ENCODE results near the gene RMDN2. TPM values are rescaled to one million over a fixed set of nuclear protein-coding genes. Genes with fewer than 3 reads are reported as not detected.

RMDN2 gene
- total RNA-seq, 2 donors from 2014 or later: 3.7 to 7.4 TPM

GRCh38 chr2:38060236-38061018 lies 135.3 kb downstream of the RMDN2 start:
- Histone ChIP-seq H3K4me1 (ENCODE audit: control insufficient read depth in 1 of 2, low read depth in 2 of 2) (no peaks in the 10 kb centered on the region), H3K4me3 (no peak overlapping the region), H3K27me3 (replicated peaks; ENCODE audit: insufficient read depth) (no peaks in the 10 kb centered on the region), H3K36me3 (no peaks in the 10 kb centered on the region), H3K9me3 (no peaks in the 10 kb centered on the region), H3K27ac (no peak overlapping the region)
- DNase-seq (ENCODE audit: low spot score) (no peak), ATAC-seq (ENCODE audit: insufficient number of reproducible peaks, low FRiP score, low read depth) (no peak)
- TF ChIP-seq CTCF (IDR thresholded peaks at IDR 0.05): no peak

- Histone ChIP-seq H3K4me1 (ENCODE audit: control insufficient read depth in 1 of 2, low read depth in 2 of 2) (no peaks in the 10 kb centered on the region), H3K36me3 (no peaks in the 10 kb centered on the region), H3K27me3 (replicated peaks; ENCODE audit: insufficient read depth) (no peaks in the 10 kb centered on the region), H3K4me3 (no peak overlapping the region), H3K27ac (no peak overlapping the region), H3K9me3 (no peaks in the 10 kb centered on the region)
- no peak for TF ChIP-seq CTCF (IDR thresholded peaks at IDR 0.05)
- DNase-seq (ENCODE audit: low spot score): no peak
- ATAC-seq (ENCODE audit: insufficient number of reproducible peaks, low FRiP score, low read depth): no peak
Measured at GRCh38 chr2:38064801-38065501, 139.9 kb downstream of the RMDN2 start.

GRCh38 chr2:38065502-38066135 lies 140.5 kb downstream of the RMDN2 start:
- no peaks in the 10 kb centered on the region for H3K36me3 ChIP-seq
- ATAC-seq (ENCODE audit: insufficient number of reproducible peaks, low FRiP score, low read depth) (no peak), DNase-seq (ENCODE audit: low spot score) (no peak)
- H3K9me3 ChIP-seq: no peaks in the 10 kb centered on the region
- H3K4me3 ChIP-seq: no peak overlapping the region
- no peak for TF ChIP-seq CTCF (IDR thresholded peaks at IDR 0.05)
- H3K4me1 ChIP-seq (ENCODE audit: control insufficient read depth in 1 of 2, low read depth in 2 of 2): no peaks in the 10 kb centered on the region
- no peaks in the 10 kb centered on the region for H3K27me3 ChIP-seq (replicated peaks; ENCODE audit: insufficient read depth)
- no peak overlapping the region for H3K27ac ChIP-seq

- H3K4me3 ChIP-seq: no peak overlapping the region
- ATAC-seq (ENCODE audit: insufficient number of reproducible peaks, low FRiP score, low read depth) (no peak), DNase-seq (ENCODE audit: low spot score) (no peak)
- H3K27me3 ChIP-seq (replicated peaks; ENCODE audit: insufficient read depth): no peaks in the 10 kb centered on the region
- no peaks in the 10 kb centered on the region for H3K4me1 ChIP-seq (ENCODE audit: control insufficient read depth in 1 of 2, low read depth in 2 of 2)
- no peak overlapping the region for H3K27ac ChIP-seq
- H3K36me3 ChIP-seq: no peaks in the 10 kb centered on the region
- H3K9me3 ChIP-seq: no peaks in the 10 kb centered on the region
- no peak for TF ChIP-seq CTCF (IDR thresholded peaks at IDR 0.05)
Measured at GRCh38 chr2:38066421-38067115, 141.5 kb downstream of the RMDN2 start.

Other genes with a start within 250 kb of the RMDN2 start
- gene CYP1B1, start 150.9 kb downstream of the RMDN2 start, total RNA-seq: 10 to 100 TPM; 27.1 to 83.0 TPM

Data from thoracic aorta (tissue), 2 donors.